Progenitor cell of endocrine pancreas (in vitro differentiated cells): ENCODE results near the gene SLC6A6. TPM values are rescaled to one million over a fixed set of nuclear protein-coding genes. Genes with fewer than 3 reads are reported as not detected.

Experiments
- DNase-seq: peaks from one replicate; pipeline ENCODE4 v3.0.0; 2021; ENCODE audit warnings: low spot score; ENCODE audit not compliant: unreplicated experiment
- H3K27ac Mint-ChIP-seq: 2 replicates; pipeline ENCODE4 v1.8.0; 2021; ENCODE audit warnings: mild to moderate bottlenecking, moderate library complexity, mixed read lengths
- H3K27me3 Mint-ChIP-seq: 2 replicates; pipeline ENCODE4 v1.8.0; 2021; ENCODE audit warnings: mixed read lengths
- H3K36me3 Mint-ChIP-seq: 2 replicates; pipeline ENCODE4 v1.8.0; 2022; ENCODE audit warnings: mixed read lengths; ENCODE audit not compliant: insufficient read depth
- H3K4me1 Mint-ChIP-seq: 2 replicates; pipeline ENCODE4 v1.8.0; 2021; ENCODE audit warnings: low read depth, mixed read lengths
- H3K4me3 Mint-ChIP-seq: 2 replicates; pipeline ENCODE4 v1.8.0; 2021; ENCODE audit warnings: low read depth, mild to moderate bottlenecking, moderate library complexity, mixed read lengths
- H3K9me3 Mint-ChIP-seq: 2 replicates; pipeline ENCODE4 v1.8.0; 2021; ENCODE audit warnings: low read depth, mixed read lengths
- total RNA-seq: library from RNA; stranded (reverse); gene quantifications from 2 replicates; pipeline ENCODE4 v1.2.1, GENCODE V29; 2021
- TF ChIP-seq, protein P1 (sequence below): fragments of 200-600 bp; sonication (generic); IDR thresholded peaks from one replicate; pipeline ENCODE4 v1.5.0; 2021; ENCODE audit warnings: antibody characterized with exemption, mild to moderate bottlenecking; ENCODE audit not compliant: unreplicated experiment

Gene SLC6A6
- total RNA-seq, 1 donor from 2014 or later: 23.8 TPM

GRCh38 chr3:14360123-14360881, 42.1 kb upstream of the SLC6A6 start:
- Mint-ChIP-seq H3K4me3 (no peak overlapping the region), H3K27ac (no peak overlapping the region)

DNA sequence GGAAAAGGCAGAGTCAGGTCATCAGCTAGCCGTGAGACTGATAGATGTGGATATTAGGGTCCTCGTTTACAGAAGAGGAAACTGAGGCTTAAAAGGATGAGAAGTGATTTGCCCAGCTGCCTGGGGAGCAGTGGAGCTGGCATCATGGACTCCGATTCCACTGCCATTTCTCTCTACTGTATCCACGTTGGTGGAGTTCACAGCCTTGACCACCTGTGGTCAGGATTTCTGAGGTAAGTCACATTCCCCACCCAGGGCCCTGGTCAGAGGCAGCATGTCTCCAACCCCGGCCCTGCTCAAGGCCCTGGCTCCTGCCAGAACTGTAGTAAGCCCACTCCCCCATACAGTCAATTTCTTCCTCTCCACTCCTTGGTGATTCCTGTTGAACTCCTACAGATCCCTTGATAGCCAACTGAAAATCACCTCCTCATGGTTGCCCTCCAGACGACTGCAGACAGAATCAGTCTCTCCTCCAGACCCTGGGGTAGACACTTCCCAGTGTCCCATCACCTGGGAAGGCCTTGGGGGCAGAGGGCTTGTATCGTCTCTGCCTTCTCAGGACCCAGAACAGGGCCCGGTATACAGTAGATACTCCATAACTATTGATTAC, 41.2 kb upstream of the SLC6A6 start:
- Mint-ChIP-seq H3K36me3 (no peaks in the 10 kb centered on the region), H3K4me3 (no peak overlapping the region), H3K27ac (no peak overlapping the region), H3K9me3 (no peaks in the 10 kb centered on the region), H3K27me3 (peaks cover 24% of the 10 kb centered on the region), H3K4me1 (peaks cover 4% of the 10 kb centered on the region)
- TF ChIP-seq, protein P1, sequence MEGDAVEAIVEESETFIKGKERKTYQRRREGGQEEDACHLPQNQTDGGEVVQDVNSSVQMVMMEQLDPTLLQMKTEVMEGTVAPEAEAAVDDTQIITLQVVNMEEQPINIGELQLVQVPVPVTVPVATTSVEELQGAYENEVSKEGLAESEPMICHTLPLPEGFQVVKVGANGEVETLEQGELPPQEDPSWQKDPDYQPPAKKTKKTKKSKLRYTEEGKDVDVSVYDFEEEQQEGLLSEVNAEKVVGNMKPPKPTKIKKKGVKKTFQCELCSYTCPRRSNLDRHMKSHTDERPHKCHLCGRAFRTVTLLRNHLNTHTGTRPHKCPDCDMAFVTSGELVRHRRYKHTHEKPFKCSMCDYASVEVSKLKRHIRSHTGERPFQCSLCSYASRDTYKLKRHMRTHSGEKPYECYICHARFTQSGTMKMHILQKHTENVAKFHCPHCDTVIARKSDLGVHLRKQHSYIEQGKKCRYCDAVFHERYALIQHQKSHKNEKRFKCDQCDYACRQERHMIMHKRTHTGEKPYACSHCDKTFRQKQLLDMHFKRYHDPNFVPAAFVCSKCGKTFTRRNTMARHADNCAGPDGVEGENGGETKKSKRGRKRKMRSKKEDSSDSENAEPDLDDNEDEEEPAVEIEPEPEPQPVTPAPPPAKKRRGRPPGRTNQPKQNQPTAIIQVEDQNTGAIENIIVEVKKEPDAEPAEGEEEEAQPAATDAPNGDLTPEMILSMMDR: no peak
- DNase-seq: no peak

More at GRCh38 chr3:14360123-14360881, 42.1 kb upstream of the SLC6A6 start:
- peaks cover 16% of the 10 kb centered on the region for H3K27me3 Mint-ChIP-seq
- H3K36me3 Mint-ChIP-seq: no peaks in the 10 kb centered on the region
- H3K9me3 Mint-ChIP-seq: no peaks in the 10 kb centered on the region
- no peak for DNase-seq
- H3K4me1 Mint-ChIP-seq: peaks cover 4% of the 10 kb centered on the region
- TF ChIP-seq, protein P1: no peak

- no peak overlapping the region for H3K27ac Mint-ChIP-seq
- DNase-seq: no peak
- H3K4me1 Mint-ChIP-seq: peaks cover 4% of the 10 kb centered on the region
- peaks cover 37% of the 10 kb centered on the region for H3K27me3 Mint-ChIP-seq
- no peaks in the 10 kb centered on the region for H3K36me3 Mint-ChIP-seq
- no peaks in the 10 kb centered on the region for H3K9me3 Mint-ChIP-seq
- TF ChIP-seq, protein P1: no peak
- H3K4me3 Mint-ChIP-seq: no peak overlapping the region
Measured at GRCh38 chr3:14362890-14363289, 39.5 kb upstream of the SLC6A6 start.

GRCh38 chr3:14363379-14363778, 39.0 kb upstream of the SLC6A6 start:
- H3K4me1 Mint-ChIP-seq: peaks cover 2% of the 10 kb centered on the region
- H3K4me3 Mint-ChIP-seq: no peak overlapping the region
- TF ChIP-seq, protein P1: no peak
- no peak for DNase-seq
- H3K9me3 Mint-ChIP-seq: no peaks in the 10 kb centered on the region
- peaks cover 37% of the 10 kb centered on the region for H3K27me3 Mint-ChIP-seq
- H3K36me3 Mint-ChIP-seq: no peaks in the 10 kb centered on the region
- H3K27ac Mint-ChIP-seq: no peak overlapping the region

GRCh38 chr3:14363991-14364390, 38.4 kb upstream of the SLC6A6 start:
- Mint-ChIP-seq H3K36me3 (no peaks in the 10 kb centered on the region), H3K27ac (no peak overlapping the region), H3K27me3 (peaks cover 35% of the 10 kb centered on the region), H3K4me3 (no peak overlapping the region), H3K9me3 (no peaks in the 10 kb centered on the region), H3K4me1 (peaks cover 2% of the 10 kb centered on the region)
- no peak for DNase-seq
- TF ChIP-seq, protein P1: no peak
